Activated CD8-positive, alpha-beta T cell treated with anti-CD3 and anti-CD28 coated beads for 36 hours (primary cell): ENCODE results near the gene CCT8. TPM values are rescaled to one million over a fixed set of nuclear protein-coding genes. Genes with fewer than 3 reads are reported as not detected.
A peak's percentile ranks its signal among the peaks of the same experiment; 100 is the strongest.
"Not testable (repeated sequence)": the region's sequence is repeated elsewhere in the genome, so short reads cannot be mapped to it uniquely, and the experiment has no call there.

ENCODE experiments used
- ATAC-seq: fragments of 200-7000 bp; cut with Tn5 transposase; one replicate; pipeline ENCODE4 v1.10.0; 2021; ENCODE audit warnings: mild to moderate bottlenecking, moderate library complexity
- CTCF ChIA-PET: fragments of 350-600 bp; sonication (Branson Sonifier 250); formaldehyde crosslinking; loops from one replicate; lab custom pipeline; 2021; ENCODE audit warnings: antibody characterized with exemption; lab: Charles Lee
- POLR2A ChIA-PET: fragments of 350-600 bp; sonication (Branson Sonifier 250); formaldehyde crosslinking; loops from one replicate; lab custom pipeline; 2021; ENCODE audit warnings: antibody characterized with exemption; lab: Charles Lee
- DNase-seq: peaks from one replicate; pipeline ENCODE4 v3.0.0-alpha.2; 2020
- H3K27ac Mint-ChIP-seq: one replicate; pipeline ENCODE4 v1.8.0; 2021; ENCODE audit warnings: mild to moderate bottlenecking, mixed read lengths
- H3K27me3 Mint-ChIP-seq: one replicate; pipeline ENCODE4 v1.8.0; 2021; ENCODE audit warnings: mixed read lengths
- H3K36me3 Mint-ChIP-seq: one replicate; pipeline ENCODE4 v1.8.0; 2021; ENCODE audit warnings: low read depth, mixed read lengths
- H3K4me1 Mint-ChIP-seq: one replicate; pipeline ENCODE4 v1.8.0; 2021; ENCODE audit warnings: low read depth, mixed read lengths
- H3K4me3 Mint-ChIP-seq: one replicate; pipeline ENCODE4 v1.8.0; 2021; ENCODE audit warnings: mild to moderate bottlenecking, moderate library complexity, mixed read lengths
- H3K9me3 Mint-ChIP-seq: one replicate; pipeline ENCODE4 v1.8.0; 2021; ENCODE audit warnings: mixed read lengths
- intact Hi-C: fragments of 100-400 bp; cut with micrococcal nuclease; formaldehyde crosslinking; loops from one replicate; pipeline ENCODE4 v1.10.0; 2022
- total RNA-seq, 2 experiments: library from RNA; stranded (reverse); gene quantifications; one replicate each; pipeline ENCODE4 v1.2.3, GENCODE V29; 2021
- TF ChIP-seq, protein P1 (sequence below): fragments of 200-600 bp; IDR thresholded peaks from one replicate; pipeline ENCODE4 v1.8.0; 2022; ENCODE audit warnings: antibody characterized with exemption, mild to moderate bottlenecking

The CCT8 gene
- total RNA-seq, 2 experiments from 2014 or later, result 474 to 489 TPM

DNA sequence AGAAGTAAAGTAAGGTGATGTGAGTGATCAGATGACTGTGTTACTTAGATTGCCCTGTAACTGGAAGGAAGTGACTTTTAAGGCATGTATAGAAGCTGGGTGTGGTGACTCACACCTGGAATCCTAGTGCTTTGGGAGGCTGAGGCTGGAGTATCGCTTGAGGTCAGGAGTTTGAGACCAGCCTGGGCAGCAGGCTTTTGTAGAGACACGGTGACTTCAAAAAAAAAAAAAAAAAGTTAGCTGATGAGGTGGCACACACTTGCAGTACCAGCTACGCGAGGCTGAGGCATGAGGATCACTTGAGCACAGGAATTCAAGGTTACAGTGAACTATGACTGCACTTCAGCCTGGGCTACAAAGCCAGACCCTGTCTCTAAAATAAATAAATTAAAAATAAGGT, 51.3 kb downstream of the CCT8 start:
- Mint-ChIP-seq H3K4me3 (no peak overlapping the region), H3K27ac (peak overlapping the region; percentile 84), H3K4me1 (peaks cover 57% of the 10 kb centered on the region), H3K27me3 (no peaks in the 10 kb centered on the region), H3K9me3 (peaks cover 3% of the 10 kb centered on the region), H3K36me3 (peaks cover 24% of the 10 kb centered on the region)
- intact Hi-C loops, result no loop called here
- ChIA-PET CTCF (no interaction called here), POLR2A (interaction anchor here (0.6 to 9.8 kb wide), 7 partner anchors 11 to 251 kb away, joined by 3 to 80 read pairs (median 5); partner anchors contain the start of genes CCT8 and LTN1)
- peak; percentile 51 for DNase-seq
- TF ChIP-seq, protein P1, sequence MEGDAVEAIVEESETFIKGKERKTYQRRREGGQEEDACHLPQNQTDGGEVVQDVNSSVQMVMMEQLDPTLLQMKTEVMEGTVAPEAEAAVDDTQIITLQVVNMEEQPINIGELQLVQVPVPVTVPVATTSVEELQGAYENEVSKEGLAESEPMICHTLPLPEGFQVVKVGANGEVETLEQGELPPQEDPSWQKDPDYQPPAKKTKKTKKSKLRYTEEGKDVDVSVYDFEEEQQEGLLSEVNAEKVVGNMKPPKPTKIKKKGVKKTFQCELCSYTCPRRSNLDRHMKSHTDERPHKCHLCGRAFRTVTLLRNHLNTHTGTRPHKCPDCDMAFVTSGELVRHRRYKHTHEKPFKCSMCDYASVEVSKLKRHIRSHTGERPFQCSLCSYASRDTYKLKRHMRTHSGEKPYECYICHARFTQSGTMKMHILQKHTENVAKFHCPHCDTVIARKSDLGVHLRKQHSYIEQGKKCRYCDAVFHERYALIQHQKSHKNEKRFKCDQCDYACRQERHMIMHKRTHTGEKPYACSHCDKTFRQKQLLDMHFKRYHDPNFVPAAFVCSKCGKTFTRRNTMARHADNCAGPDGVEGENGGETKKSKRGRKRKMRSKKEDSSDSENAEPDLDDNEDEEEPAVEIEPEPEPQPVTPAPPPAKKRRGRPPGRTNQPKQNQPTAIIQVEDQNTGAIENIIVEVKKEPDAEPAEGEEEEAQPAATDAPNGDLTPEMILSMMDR, result no peak
- ATAC-seq, result no peak

DNA sequence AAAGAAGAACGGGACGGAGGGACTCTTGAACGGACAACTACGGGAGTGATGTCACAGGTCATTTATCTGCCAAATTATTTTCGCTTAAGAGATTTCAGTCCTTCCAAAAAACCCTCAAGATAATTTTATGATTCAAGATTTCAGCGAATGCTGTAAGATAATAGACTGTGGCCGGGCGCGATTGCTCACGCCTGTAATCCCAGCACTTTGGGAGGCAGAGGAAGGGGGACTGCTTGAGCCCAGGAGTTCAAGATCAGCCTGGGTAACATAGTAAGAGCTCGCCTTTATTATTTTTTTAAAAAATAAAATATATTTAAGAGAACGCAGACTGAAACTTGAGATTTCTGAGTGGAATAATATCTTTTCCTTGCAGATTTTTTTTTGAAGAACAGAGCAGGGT, 54.9 kb downstream of the CCT8 start:
- CTCF ChIA-PET, result interaction anchor here (0.6 to 1.8 kb wide), 4 partner anchors 11 to 1999 kb away, joined by 3 to 6 read pairs (median 4); no protein-coding TSS in a partner anchor
- DNase-seq (no peak), ATAC-seq (peak; percentile 7)
- Mint-ChIP-seq H3K27me3 (no peaks in the 10 kb centered on the region), H3K9me3 (peaks cover 3% of the 10 kb centered on the region), H3K36me3 (peaks cover 22% of the 10 kb centered on the region), H3K4me1 (peaks cover 41% of the 10 kb centered on the region), H3K27ac (peak overlapping the region; percentile 96), H3K4me3 (peak overlapping the region; percentile 83)
- POLR2A ChIA-PET, result interaction anchor here (0.6 to 3.4 kb wide), 7 partner anchors 12 to 548 kb away, joined by 3 to 33 read pairs (median 6); partner anchors contain the start of gene LTN1
- intact Hi-C loops, result no loop called here
- TF ChIP-seq, protein P1, result no peak

DNA sequence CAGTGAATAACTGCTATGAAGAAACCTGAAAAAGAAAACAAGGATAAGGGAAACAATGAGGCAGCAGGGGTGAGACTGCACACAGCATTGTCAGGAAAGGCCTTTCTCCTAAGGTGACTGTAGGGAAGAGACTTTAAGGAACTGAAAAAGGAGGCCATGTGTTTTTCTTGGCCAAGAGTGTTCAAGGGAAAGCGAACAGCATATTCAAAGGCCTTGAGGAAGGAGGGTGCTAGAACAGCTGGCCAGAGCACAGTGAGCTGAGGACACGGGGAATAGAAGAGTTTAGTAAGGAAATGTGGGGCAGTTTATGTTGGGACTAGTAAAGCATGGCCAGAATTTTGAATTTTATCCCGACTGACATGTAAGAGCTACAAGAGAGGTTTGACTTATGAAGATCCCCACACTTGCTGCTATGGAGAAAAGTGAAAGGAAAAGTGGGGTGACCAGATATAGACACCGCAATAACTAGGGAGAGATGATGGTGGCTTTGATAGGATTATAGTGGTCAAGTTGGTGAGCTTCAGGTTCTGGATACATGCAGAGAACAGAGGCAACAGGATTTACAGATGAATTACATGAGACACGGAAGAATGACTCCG, 55.7 kb downstream of the CCT8 start:
- peak overlapping the region; percentile 83 for H3K4me3 Mint-ChIP-seq
- DNase-seq (no peak), ATAC-seq (no peak)
- H3K27ac Mint-ChIP-seq, result peak overlapping the region; percentile 85
- no peaks in the 10 kb centered on the region for H3K27me3 Mint-ChIP-seq
- H3K36me3 Mint-ChIP-seq, result peaks cover 19% of the 10 kb centered on the region
- CTCF ChIA-PET, result interaction anchor here (1.8 kb wide), 1 partner anchor 15 kb away, joined by 6 read pairs; no protein-coding TSS in a partner anchor
- intact Hi-C loops, result no loop called here
- no peaks in the 10 kb centered on the region for H3K9me3 Mint-ChIP-seq
- TF ChIP-seq, protein P1, result no peak
- POLR2A ChIA-PET, result interaction anchor here (1.0 to 3.4 kb wide), 6 partner anchors 14 to 133 kb away, joined by 3 to 33 read pairs (median 4); partner anchors contain the start of gene LTN1
- peaks cover 35% of the 10 kb centered on the region for H3K4me1 Mint-ChIP-seq

DNA sequence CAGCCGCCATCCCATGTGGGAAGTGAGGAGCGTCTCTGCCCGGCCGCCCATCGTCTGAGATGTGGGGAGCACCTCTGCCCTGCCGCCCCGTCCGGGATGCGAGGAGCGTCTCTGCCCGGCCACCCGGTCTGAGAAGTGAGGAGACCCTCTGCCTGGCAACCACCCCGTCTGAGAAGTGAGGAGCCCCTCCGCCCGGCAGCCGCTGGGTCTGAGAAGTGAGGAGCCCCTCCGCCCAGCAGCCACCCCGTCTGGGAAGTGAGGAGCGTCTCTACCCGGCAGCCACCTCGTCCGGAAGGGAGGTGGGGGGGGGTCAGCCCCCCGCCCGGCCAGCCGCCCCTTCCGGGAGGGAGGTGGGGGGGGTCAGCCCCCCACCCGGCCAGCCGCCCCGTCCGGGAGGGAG, 62.2 kb downstream of the CCT8 start:
- H3K36me3 Mint-ChIP-seq, H3K4me1 Mint-ChIP-seq, DNase-seq, intact Hi-C loops, H3K27ac Mint-ChIP-seq, ATAC-seq, POLR2A ChIA-PET, H3K27me3 Mint-ChIP-seq, H3K4me3 Mint-ChIP-seq, H3K9me3 Mint-ChIP-seq, CTCF ChIA-PET: not testable (repeated sequence)

DNA sequence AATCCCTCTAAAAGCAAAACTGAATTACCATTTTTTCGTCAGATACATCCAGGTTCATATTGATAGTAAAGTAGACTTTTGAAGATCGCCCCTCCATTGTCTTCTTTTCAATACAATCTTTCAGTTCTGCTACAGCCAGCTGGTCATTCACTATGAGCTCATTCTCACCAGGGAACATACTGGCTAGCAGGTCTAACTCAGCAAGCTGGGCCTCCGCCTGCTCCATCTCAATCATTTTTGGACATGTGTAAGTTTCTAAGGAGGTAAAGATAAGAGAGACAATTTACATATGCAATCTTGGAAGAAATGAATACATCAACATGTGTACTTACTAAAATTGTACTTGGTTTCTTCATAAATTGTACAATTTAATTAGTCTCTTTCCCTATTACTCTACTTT, 65.1 kb downstream of the CCT8 start:
- H3K4me1 Mint-ChIP-seq, result peaks cover 11% of the 10 kb centered on the region
- DNase-seq (no peak), ATAC-seq (no peak)
- H3K9me3 Mint-ChIP-seq, result no peaks in the 10 kb centered on the region
- intact Hi-C loops, result no loop called here
- CTCF ChIA-PET, result interaction anchor here (0.9 kb wide), 2 partner anchors 10 to 15 kb away, joined by 3 read pairs; no protein-coding TSS in a partner anchor
- POLR2A ChIA-PET, result interaction anchor here (1.1 kb wide), 1 partner anchor 16 kb away, joined by 3 read pairs; the partner anchor contains the start of gene USP16
- no peak overlapping the region for H3K4me3 Mint-ChIP-seq
- TF ChIP-seq, protein P1, result no peak
- no peaks in the 10 kb centered on the region for H3K27me3 Mint-ChIP-seq
- no peak overlapping the region for H3K27ac Mint-ChIP-seq
- H3K36me3 Mint-ChIP-seq, result peaks cover 9% of the 10 kb centered on the region
